K562 (cell line): ENCODE results near the gene MCM7. TPM values are rescaled to one million over a fixed set of nuclear protein-coding genes. Genes with fewer than 3 reads are reported as not detected.

Experiments
- CBX5 ChIP-seq: IDR thresholded peaks from 2 replicates; pipeline ENCODE4 v1.6.1; 2014; ENCODE audit warnings: low read depth, borderline replicate concordance
- CC2D1A ChIP-seq: fragments of 450-650 bp; IDR thresholded peaks from 2 replicates; pipeline ENCODE4 v1.6.1; 2017; ENCODE audit warnings: mild to moderate bottlenecking
- DDX20 ChIP-seq: fragments of 450-650 bp; IDR thresholded peaks from 2 replicates; pipeline ENCODE4 v1.6.1; 2016; ENCODE audit warnings: missing genetic modification characterization, low read depth, mild to moderate bottlenecking, missing compliant biosample characterization, moderate library complexity
- GTF2A2 ChIP-seq: IDR thresholded peaks from 2 replicates; pipeline ENCODE4 v1.6.1; 2016; ENCODE audit warnings: mild to moderate bottlenecking, missing genetic modification characterization, missing compliant biosample characterization
- HDAC1 ChIP-seq, 2 experiments: fragments of 450-650 bp; IDR thresholded peaks; 2 replicates each; pipeline ENCODE4 v1.6.1; 2016 to 2017; ENCODE audit warnings: inconsistent platforms in 1 of 2, mild to moderate bottlenecking in 1 of 2, moderate library complexity in 1 of 2
- JUN ChIP-seq, 2 experiments: sonication (generic) in 1 of 2; formaldehyde crosslinking in 1 of 2; IDR thresholded peaks; 2 replicates each; pipeline versions ENCODE4 v1.6.1 to v1.8.0; 2012 to 2022; ENCODE audit warnings: borderline replicate concordance in 2 of 2, mild to moderate bottlenecking in 2 of 2, improper control_type of control experiment in 1 of 2, low read depth in 1 of 2, low read length in 1 of 2, missing genetic modification reagents in 1 of 2
- LARP7 ChIP-seq: fragments of 450-650 bp; IDR thresholded peaks from 2 replicates; pipeline ENCODE4 v1.6.1; 2016
- PHF20 ChIP-seq: fragments of 450-650 bp; IDR thresholded peaks from 2 replicates; pipeline ENCODE4 v1.6.1; 2018; ENCODE audit not compliant: partially characterized antibody
- POLR3A ChIP-seq: IDR thresholded peaks from 2 replicates; pipeline ENCODE4 v1.6.1; 2011; ENCODE audit warnings: borderline replicate concordance, mild to moderate bottlenecking, moderate library complexity; ENCODE audit not compliant: insufficient read length, insufficient read depth; ENCODE audit errors: extremely low read depth
- PTTG1 ChIP-seq: fragments of 450-650 bp; IDR thresholded peaks from 2 replicates; pipeline ENCODE4 v1.6.1; 2016; ENCODE audit warnings: low read depth, mild to moderate bottlenecking, missing genetic modification characterization, missing compliant biosample characterization
- RBM39 ChIP-seq: fragments of 200-400 bp; formaldehyde crosslinking; optimal IDR thresholded peaks from 2 replicates; pipeline ENCODE3; 2018; ENCODE audit warnings: low read depth, low read length
- RFX1 ChIP-seq: fragments of 450-650 bp; IDR thresholded peaks from 2 replicates; pipeline ENCODE4 v1.6.1; 2016; ENCODE audit warnings: mild to moderate bottlenecking, moderate library complexity
- SMARCA4 ChIP-seq: fragments of 450-650 bp; IDR thresholded peaks from 2 replicates; pipeline ENCODE4 v1.6.1; 2016
- TAF15 ChIP-seq: fragments of 200-400 bp; formaldehyde crosslinking; IDR thresholded peaks from 2 replicates; pipeline ENCODE4 v1.6.1; 2017; ENCODE audit warnings: mild to moderate bottlenecking, low read depth, low read length, moderate library complexity
- TOE1 ChIP-seq, 2 experiments: fragments of 450-650 bp in 1 of 2; sonication (generic) in 1 of 2; formaldehyde crosslinking in 1 of 2; IDR thresholded peaks; 2 replicates each; pipeline versions ENCODE4 v1.7.1 to v1.8.0; 2016 to 2022; ENCODE audit warnings: borderline replicate concordance in 2 of 2, mild to moderate bottlenecking in 2 of 2, antibody characterized with exemption in 1 of 2, inconsistent platforms in 1 of 2, low read depth in 1 of 2, missing genetic modification reagents in 1 of 2, moderate library complexity in 1 of 2
- XRCC5 ChIP-seq: fragments of 200-400 bp; formaldehyde crosslinking; IDR thresholded peaks from 2 replicates; pipeline ENCODE4 v1.6.1; 2017; ENCODE audit warnings: low read depth, mild to moderate bottlenecking, low read length
- ZBTB5 ChIP-seq: fragments of 450-650 bp; IDR thresholded peaks from 2 replicates; pipeline ENCODE4 v1.6.1; 2017; ENCODE audit warnings: antibody characterized with exemption
- ZBTB7A ChIP-seq: IDR thresholded peaks from 2 replicates; pipeline ENCODE4 v1.6.1; 2011; ENCODE audit warnings: low read depth, mild to moderate bottlenecking, low read length, moderate library complexity, borderline replicate concordance; ENCODE audit not compliant: control insufficient read depth
- ZFP36 ChIP-seq: fragments of 150-350 bp; IDR thresholded peaks from 2 replicates; pipeline ENCODE4 v1.6.1; 2018; ENCODE audit warnings: low read length, low read depth; ENCODE audit not compliant: partially characterized antibody
- ZNF408 ChIP-seq: fragments of 250-450 bp; sonication (Bioruptor Pico); IDR thresholded peaks from 2 replicates; pipeline ENCODE4 v1.4.0; 2020; ENCODE audit warnings: low read depth, mild to moderate bottlenecking, moderate library complexity
- ZNF449 ChIP-seq: fragments of 250-450 bp; sonication (Bioruptor Pico); IDR thresholded peaks from 2 replicates; pipeline ENCODE4 v1.8.0; 2022; ENCODE audit warnings: moderate library complexity, mild to moderate bottlenecking, inconsistent platforms
- ZNF561 ChIP-seq: fragments of 450-650 bp; formaldehyde crosslinking; conservative IDR thresholded peaks from 2 replicates; pipeline ENCODE4 v1.4.0; 2020; ENCODE audit warnings: mild to moderate bottlenecking, moderate library complexity
- ZNF583 ChIP-seq: fragments of 250-450 bp; sonication (Bioruptor Pico); IDR thresholded peaks from 2 replicates; pipeline ENCODE4 v1.4.0; 2020
- ZNF764 ChIP-seq: fragments of 250-450 bp; sonication (Bioruptor Pico); IDR thresholded peaks from 2 replicates; pipeline ENCODE4 v1.4.0; 2020; ENCODE audit warnings: low read depth, mild to moderate bottlenecking, moderate library complexity
- ZNF830 ChIP-seq: fragments of 250-450 bp; sonication (Bioruptor Pico); IDR thresholded peaks from 2 replicates; pipeline ENCODE4 v1.5.0; 2021; ENCODE audit warnings: mild to moderate bottlenecking
- polyA plus RNA-seq, 8 experiments: library from polyadenylated mRNA; depleted of rRNA in 4 of 8; stranded (reverse) in 5 of 8; unstranded in 3 of 8; fragments of >200 nt; fragmentation: Nextera tagmentation in 2 of 8; fragmentation: Illumina TruSeq in 1 of 8; extraction: Ambion mirVana in 2 of 8; extraction: Trizol in 1 of 8; gene quantifications; 2 replicates each; pipeline versions ENCODE4 v1.2.1 to v1.2.3, GENCODE V29; 2011 to 2014; ENCODE audit warnings: inconsistent platforms in 1 of 8, missing spikeins in 1 of 8
- total RNA-seq, 7 experiments: library from RNA; depleted of rRNA in 6 of 7; stranded (reverse); fragments of >200 nt in 6 of 7; fragmentation: Illumina TruSeq in 2 of 7; extraction: Trizol in 2 of 7; gene quantifications; 2 replicates each; pipeline versions ENCODE4 v1.2.1 to v1.2.3, GENCODE V29; 2011 to 2021; ENCODE audit warnings: low replicate concordance in 1 of 7

MCM7 gene
- total and polyA plus RNA-seq, 9 of the 15 experiments (the other 6 are each of a cell fraction or from before 2014, with no cell fraction given): 329 to 856 (median 437) TPM

GRCh38 chr7:100130608-100131453, 29.6 kb upstream of the MCM7 start (continued):
- TF ChIP-seq ZBTB7A (peak; percentile 88), JUN (IDR thresholded peaks at IDR 0.05; ENCODE audit: borderline replicate concordance, low read depth, low read length) (no peak), JUN (CRISPR knock-in tag; IDR thresholded peaks at IDR 0.05; ENCODE audit: borderline replicate concordance) (no peak), ZNF561 (CRISPR knock-in tag) (no peak), PHF20 (no peak), ZFP36 (no peak), POLR3A (no peak), RFX1 (no peak), ZBTB5 (peak; percentile 65), TAF15 (no peak), RBM39 (peak; percentile 98), HDAC1 (IDR thresholded peaks at IDR 0.05) (peak in 1 of 2 experiments; percentile 61; a peak in 1 of 4 replicates), ZNF764 (CRISPR knock-in tag) (0 out of 2 replicates have a peak, but pooled peaks have one; percentile 31), XRCC5 (no peak), ZNF449 (CRISPR knock-in tag) (0 out of 2 replicates have a peak, but pooled peaks have one; percentile 14), ZNF583 (CRISPR knock-in tag) (0 out of 2 replicates have a peak, but pooled peaks have one; percentile 27), ZNF830 (CRISPR knock-in tag) (no peak), PTTG1 (tag) (no peak), LARP7 (peak; percentile 80; the same call in 1 of the 2 replicates), TOE1 (IDR thresholded peaks at IDR 0.05; ENCODE audit: borderline replicate concordance) (no peak; the same call in 1 of the 2 replicates), TOE1 (CRISPR knock-in tag; IDR thresholded peaks at IDR 0.05; ENCODE audit: borderline replicate concordance, low read depth) (no peak), ZNF408 (CRISPR knock-in tag) (no peak), CBX5 (no peak), SMARCA4 (no peak), CC2D1A (peak; percentile 92), GTF2A2 (no peak), DDX20 (tag) (no peak)
